ENCODE measurements around the gene CCDC146.
"Not testable (repeated sequence)": the region's sequence is repeated elsewhere in the genome, so short reads cannot be mapped to it uniquely, and the experiment has no call there.

CCDC146 gene

DNA sequence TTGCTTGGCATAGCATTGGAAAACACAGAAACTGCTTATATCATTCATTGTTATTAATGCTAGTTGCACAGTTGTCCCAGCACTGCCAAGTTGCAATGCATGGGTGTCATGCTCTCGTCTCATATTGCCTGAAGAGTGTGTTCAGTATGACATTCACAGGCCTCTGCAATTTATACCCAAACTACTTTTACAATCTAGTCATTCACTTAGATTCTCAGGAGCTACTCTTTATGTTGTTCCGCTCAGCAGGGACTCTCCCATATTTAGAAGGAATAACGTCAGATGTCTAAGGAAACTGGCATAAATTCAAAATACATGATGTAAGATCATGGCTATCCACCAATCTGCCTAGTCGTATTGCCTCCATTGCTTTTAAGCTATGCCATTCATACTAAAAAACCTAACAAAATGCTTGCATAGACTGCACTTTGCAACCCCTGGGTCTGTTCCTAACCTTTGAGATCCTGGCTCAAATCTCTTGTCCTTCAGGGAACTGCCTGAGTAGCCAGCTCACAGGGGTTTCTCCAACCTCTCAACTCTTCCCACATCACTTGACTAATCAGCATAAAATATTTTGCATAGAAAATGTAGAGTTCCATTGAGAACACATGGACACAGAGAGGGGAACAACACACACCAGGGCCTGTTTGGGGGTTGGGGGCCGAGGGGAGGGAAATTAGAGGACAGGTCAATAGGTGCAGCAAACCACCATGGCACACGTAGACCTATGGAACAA, 50.2 kb downstream of the CCDC146 start:
- H3K36me3 Mint-ChIP-seq; H3K27me3 Mint-ChIP-seq; H3K9me3 Mint-ChIP-seq; DNase-seq (ENCODE audit: low spot score in 2 of 2); H3K27ac Mint-ChIP-seq; H3K4me3 Mint-ChIP-seq; H3K4me1 Mint-ChIP-seq; ATAC-seq (ENCODE audit: low read depth): not testable (repeated sequence)

DNA sequence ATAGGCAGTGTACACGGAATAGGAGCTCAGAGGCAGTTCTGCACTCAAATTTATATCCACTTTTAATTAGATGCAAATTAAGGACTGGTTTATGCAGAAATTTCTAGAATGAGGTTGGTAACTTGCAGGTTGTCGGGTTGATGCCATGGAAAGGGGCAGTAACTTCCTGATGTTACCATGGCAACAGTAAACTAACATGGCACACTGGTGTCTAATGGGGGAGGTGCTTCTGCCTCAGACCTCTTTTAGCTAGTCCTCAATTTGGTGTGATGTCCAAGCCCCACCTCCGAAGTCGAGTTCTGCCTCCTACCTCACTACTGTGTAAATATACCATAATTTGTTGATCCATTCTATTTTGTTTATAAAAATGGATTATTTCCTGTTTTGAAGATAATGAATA, 52.0 kb downstream of the CCDC146 start:
- H3K4me1 Mint-ChIP-seq; H3K27ac Mint-ChIP-seq; H3K36me3 Mint-ChIP-seq; DNase-seq (ENCODE audit: low spot score in 2 of 2); H3K9me3 Mint-ChIP-seq; H3K27me3 Mint-ChIP-seq; H3K4me3 Mint-ChIP-seq: not testable (repeated sequence)
- ATAC-seq (ENCODE audit: low read depth): peak; percentile 38

DNA sequence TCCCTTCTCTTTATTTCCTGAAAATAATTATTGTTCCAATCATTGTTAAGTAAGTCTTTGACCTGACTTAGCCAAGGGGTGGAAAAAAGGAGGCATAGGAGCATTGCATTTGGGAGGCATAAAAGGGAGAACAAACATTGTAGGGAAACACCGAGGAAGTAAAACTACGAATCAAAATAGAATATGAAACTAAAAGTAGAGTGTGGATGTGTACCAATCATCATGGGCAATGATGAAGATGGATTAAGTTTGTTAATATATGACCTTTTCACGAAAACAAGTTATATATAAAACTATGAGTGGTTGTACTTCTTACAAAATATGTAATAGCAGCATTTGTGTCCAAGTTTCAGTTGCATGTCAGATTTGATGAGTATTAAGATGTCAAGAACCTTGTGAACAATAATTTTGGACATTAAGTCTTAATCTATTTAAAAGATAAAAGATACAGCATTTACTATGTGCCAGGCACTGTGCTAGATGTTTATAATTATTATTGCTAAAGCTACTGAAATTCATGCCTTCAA, 52.9 kb downstream of the CCDC146 start:
- not testable (repeated sequence) for DNase-seq (ENCODE audit: low spot score in 2 of 2); H3K36me3 Mint-ChIP-seq; H3K9me3 Mint-ChIP-seq; H3K27ac Mint-ChIP-seq; H3K27me3 Mint-ChIP-seq; H3K4me3 Mint-ChIP-seq; H3K4me1 Mint-ChIP-seq
- ATAC-seq (ENCODE audit: low read depth): peak; percentile 91

DNA sequence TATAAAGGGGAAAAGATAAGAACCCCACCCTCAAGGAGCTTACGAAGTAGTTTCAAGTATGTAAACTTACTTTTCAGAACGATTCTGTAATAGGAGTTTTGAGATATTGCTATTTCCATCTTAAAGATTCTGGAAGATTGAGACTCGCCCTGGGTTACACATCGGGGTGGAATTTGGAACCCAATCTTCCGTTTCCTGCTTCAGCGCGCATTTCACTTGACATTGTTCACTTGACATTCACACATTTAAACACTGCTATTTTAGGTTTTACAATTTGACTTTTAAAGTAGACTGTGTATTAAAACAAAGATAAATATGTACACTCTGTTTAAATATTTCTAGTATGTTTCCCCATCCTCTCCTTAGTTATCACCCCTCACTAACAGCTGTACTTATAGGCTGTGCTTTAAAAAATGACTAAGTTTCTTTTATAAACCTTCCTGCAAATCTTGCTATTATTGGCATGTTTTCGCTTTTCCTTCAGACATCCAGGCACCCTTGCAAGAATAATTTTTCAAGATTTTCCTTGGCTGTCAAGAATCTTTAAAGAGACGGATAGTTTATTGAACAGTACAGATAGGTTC, 55.0 kb downstream of the CCDC146 start:
- not testable (repeated sequence) for H3K4me3 Mint-ChIP-seq; H3K27me3 Mint-ChIP-seq; DNase-seq (ENCODE audit: low spot score in 2 of 2); ATAC-seq (ENCODE audit: low read depth); H3K9me3 Mint-ChIP-seq; H3K36me3 Mint-ChIP-seq; H3K27ac Mint-ChIP-seq; H3K4me1 Mint-ChIP-seq

DNA sequence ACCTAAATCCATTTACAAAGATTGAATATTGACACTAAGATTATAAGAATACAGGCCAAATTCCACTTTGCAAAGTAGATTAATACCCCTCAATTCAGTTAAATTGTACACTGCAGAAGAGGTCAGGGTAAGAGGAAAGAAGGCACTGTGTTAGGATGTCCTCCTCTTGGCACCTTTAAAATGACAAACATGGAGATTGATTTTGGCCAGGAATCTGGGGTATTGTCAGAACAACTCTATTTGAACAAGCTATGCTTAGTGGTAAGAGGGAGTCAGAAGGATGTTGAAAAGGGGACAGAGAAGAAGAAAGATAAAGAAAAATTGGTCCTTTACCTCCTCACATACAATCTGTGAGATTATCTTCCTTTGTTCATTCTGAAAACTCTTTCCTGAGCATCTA, 55.6 kb downstream of the CCDC146 start:
- H3K27me3 Mint-ChIP-seq; DNase-seq (ENCODE audit: low spot score in 2 of 2); H3K27ac Mint-ChIP-seq; H3K4me1 Mint-ChIP-seq; ATAC-seq (ENCODE audit: low read depth); H3K36me3 Mint-ChIP-seq; H3K4me3 Mint-ChIP-seq; H3K9me3 Mint-ChIP-seq: not testable (repeated sequence)

DNA sequence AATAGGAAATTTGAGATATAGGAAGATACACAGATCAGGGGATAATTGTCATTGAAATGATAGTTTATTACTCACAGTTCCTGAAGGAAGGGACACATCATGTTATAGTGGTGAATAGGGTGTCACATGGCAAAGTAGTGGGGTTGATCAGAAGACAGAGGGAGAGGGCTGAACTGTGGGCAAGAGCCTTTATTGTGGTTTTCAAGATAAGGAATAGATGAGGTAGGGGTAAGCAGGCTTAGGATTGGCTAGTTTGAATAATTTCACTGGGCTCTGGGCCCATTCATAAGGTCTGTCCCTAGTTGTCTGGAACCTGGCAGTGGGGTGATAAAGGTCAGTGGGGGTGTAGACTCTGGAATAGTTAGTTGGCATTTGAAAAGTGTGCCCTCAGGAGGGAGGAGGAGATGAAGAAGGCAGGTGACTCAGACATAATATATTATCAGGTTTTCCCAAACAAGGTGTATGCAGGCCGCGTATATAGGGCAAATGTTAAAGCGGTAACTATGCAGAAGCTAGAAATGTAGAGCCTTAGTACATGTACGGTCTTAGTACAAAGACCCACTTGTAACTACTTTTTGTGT, 58.7 kb downstream of the CCDC146 start:
- Mint-ChIP-seq H3K4me1 (no peaks in the 10 kb centered on the region), H3K27ac (no peak overlapping the region), H3K9me3 (peaks cover 4% of the 10 kb centered on the region), H3K36me3 (peaks cover 5% of the 10 kb centered on the region), H3K4me3 (no peak overlapping the region), H3K27me3 (no peaks in the 10 kb centered on the region)
- DNase-seq (ENCODE audit: low spot score in 2 of 2) (no peak), ATAC-seq (ENCODE audit: low read depth) (no peak)

DNA sequence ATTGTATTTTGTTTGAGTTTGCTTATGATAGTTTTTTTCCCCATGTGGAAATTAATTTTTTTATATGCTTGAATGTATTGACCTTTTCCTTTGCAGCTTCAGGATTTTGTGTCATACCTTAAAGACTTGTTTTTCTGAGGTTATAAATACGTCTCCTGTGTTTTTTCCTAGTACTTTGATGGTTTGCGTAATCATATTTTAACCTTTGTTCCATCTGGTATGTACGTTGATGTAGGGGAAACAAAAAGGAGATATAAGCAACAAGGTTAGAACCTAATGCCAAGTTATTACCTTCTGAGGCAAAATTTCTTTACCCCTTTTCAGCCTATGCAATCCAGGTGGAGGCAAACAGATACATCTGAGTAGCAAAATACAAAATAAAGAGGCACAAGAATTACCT, 59.3 kb downstream of the CCDC146 start:
- H3K27me3 Mint-ChIP-seq: no peaks in the 10 kb centered on the region
- no peak overlapping the region for H3K27ac Mint-ChIP-seq
- no peak overlapping the region for H3K4me3 Mint-ChIP-seq
- DNase-seq (ENCODE audit: low spot score in 2 of 2): no peak
- no peak for ATAC-seq (ENCODE audit: low read depth)
- peaks cover 4% of the 10 kb centered on the region for H3K9me3 Mint-ChIP-seq
- peaks cover 5% of the 10 kb centered on the region for H3K36me3 Mint-ChIP-seq
- no peaks in the 10 kb centered on the region for H3K4me1 Mint-ChIP-seq

DNA sequence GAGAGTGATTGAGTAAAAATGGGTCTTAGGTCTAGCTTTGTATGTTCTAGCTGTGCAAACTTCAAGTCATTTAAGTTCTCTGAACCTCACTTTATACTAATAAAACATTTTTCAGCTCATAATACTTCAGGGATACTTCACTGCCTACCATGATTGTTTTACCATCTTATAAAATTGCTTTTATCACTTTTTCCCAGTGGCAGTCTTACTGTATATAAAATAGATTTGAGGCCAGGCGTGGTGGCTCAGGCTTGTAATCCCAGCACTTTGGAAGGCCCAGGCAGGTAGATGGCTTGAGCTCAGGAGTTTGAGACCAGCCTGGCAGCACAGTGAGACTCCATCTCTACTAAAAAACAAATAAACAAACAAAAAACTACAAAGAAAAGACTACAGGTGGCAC, 59.8 kb downstream of the CCDC146 start:
- ATAC-seq (ENCODE audit: low read depth) (no peak), DNase-seq (ENCODE audit: low spot score in 2 of 2) (no peak)
- no peaks in the 10 kb centered on the region for H3K27me3 Mint-ChIP-seq
- H3K9me3 Mint-ChIP-seq: peaks cover 4% of the 10 kb centered on the region
- no peak overlapping the region for H3K27ac Mint-ChIP-seq
- no peak overlapping the region for H3K4me3 Mint-ChIP-seq
- no peaks in the 10 kb centered on the region for H3K4me1 Mint-ChIP-seq
- peaks cover 5% of the 10 kb centered on the region for H3K36me3 Mint-ChIP-seq

DNA sequence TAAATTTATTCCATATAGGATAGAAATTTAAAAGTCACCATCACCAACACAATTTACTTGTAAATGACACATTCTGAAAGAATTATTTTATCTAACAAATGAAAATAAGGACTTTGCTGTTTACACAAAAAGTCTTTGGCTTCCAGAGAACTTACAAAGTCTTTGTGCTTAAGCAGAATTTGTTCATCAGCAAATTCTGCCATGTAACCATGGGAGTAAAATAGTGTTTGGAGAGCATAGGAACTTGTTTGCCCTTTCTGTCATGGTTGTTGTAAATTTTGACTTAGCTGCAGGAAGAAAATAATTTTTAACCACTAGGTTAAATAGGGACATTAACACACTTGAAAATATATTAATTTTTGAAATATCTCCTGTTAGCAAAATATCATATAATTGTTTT, 62.0 kb downstream of the CCDC146 start:
- DNase-seq (ENCODE audit: low spot score in 2 of 2) (no peak), ATAC-seq (ENCODE audit: low read depth) (no peak)
- Mint-ChIP-seq H3K4me1 (peaks cover 5% of the 10 kb centered on the region), H3K27me3 (no peaks in the 10 kb centered on the region), H3K4me3 (no peak overlapping the region), H3K36me3 (peaks cover 5% of the 10 kb centered on the region), H3K27ac (no peak overlapping the region), H3K9me3 (peaks cover 4% of the 10 kb centered on the region)

DNA sequence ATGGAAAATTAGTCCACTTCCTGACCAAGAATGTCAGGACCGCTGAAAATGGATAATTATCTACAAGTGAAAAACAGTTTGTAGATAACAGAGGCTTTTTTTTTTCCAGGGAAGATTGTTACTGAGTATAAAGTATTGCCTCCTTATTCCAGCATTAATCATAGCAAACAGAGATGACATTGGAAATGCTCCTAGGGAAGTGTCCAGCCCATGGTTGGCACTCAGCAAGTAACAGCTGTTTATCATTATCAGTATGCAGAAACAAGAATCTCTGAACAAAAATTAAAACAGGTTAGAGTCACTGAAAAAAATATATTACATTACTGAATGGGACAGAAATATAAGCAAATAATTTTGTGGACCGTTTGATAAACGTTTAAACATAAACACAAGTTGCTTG, 62.6 kb downstream of the CCDC146 start:
- Mint-ChIP-seq H3K4me3 (no peak overlapping the region), H3K9me3 (peaks cover 4% of the 10 kb centered on the region), H3K27me3 (no peaks in the 10 kb centered on the region), H3K4me1 (peaks cover 7% of the 10 kb centered on the region), H3K27ac (no peak overlapping the region), H3K36me3 (peaks cover 5% of the 10 kb centered on the region)
- ATAC-seq (ENCODE audit: low read depth) (no peak), DNase-seq (ENCODE audit: low spot score in 2 of 2) (no peak)

DNA sequence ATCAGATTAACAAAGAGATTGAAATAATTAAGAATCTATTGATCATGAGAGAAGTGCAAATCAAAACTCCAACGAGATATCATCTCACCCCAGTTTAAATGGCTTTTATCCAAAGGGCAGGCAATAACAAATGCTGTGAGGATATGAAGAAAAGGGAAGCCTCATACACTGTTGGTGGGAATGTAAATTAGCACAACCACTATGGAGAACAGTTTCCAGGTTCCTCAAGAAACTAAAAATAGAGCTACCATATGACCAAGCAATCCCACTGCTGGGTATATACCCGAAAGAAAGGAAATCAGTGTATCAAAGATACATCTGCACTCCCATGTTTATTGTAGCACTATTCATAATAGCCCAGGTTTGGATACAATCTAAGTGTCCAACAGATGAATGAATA, 63.5 kb downstream of the CCDC146 start:
- no peak for ATAC-seq (ENCODE audit: low read depth)
- Mint-ChIP-seq H3K9me3 (peaks cover 4% of the 10 kb centered on the region), H3K4me1 (peaks cover 7% of the 10 kb centered on the region), H3K4me3 (no peak overlapping the region), H3K27ac (no peak overlapping the region), H3K36me3 (peaks cover 5% of the 10 kb centered on the region), H3K27me3 (no peaks in the 10 kb centered on the region)
- DNase-seq (ENCODE audit: low spot score in 2 of 2): no peak

DNA sequence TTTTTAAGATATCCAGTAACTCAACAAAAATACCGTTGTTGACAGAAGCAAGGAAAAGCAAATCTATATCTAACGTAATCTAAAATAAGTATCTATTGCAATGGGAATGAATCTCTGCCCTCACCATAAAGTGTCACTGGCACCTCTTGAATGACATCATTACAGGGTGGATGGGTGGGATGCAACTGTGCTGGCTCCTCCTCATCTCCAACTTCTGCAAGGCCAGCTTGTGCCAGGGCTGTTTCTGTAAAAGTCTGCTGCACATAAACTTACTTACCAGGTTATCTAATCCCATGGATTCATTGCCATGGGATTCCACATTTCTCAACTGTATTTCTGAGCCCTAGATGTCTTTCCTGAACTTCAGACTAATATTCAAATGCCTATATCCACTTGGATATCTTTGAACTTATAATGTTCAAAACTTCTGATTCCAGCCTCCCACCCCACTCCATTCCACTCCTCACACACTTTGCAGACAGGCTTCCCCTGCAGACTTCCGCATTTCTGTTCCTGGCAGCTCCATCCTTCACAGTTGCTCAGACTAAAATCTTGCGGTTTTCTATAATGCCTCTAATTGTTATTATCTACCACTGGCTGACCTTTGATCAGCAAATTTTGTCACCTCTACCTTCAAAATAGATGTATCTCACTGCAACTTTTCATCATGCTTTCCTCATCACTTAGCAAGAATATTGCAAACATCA, 66.5 kb downstream of the CCDC146 start:
- H3K36me3 Mint-ChIP-seq: peaks cover 1% of the 10 kb centered on the region
- peaks cover 11% of the 10 kb centered on the region for H3K4me1 Mint-ChIP-seq
- H3K27ac Mint-ChIP-seq: no peak overlapping the region
- no peaks in the 10 kb centered on the region for H3K9me3 Mint-ChIP-seq
- ATAC-seq (ENCODE audit: low read depth): no peak
- DNase-seq (ENCODE audit: low spot score in 2 of 2): no peak
- H3K27me3 Mint-ChIP-seq: no peaks in the 10 kb centered on the region
- no peak overlapping the region for H3K4me3 Mint-ChIP-seq

DNA sequence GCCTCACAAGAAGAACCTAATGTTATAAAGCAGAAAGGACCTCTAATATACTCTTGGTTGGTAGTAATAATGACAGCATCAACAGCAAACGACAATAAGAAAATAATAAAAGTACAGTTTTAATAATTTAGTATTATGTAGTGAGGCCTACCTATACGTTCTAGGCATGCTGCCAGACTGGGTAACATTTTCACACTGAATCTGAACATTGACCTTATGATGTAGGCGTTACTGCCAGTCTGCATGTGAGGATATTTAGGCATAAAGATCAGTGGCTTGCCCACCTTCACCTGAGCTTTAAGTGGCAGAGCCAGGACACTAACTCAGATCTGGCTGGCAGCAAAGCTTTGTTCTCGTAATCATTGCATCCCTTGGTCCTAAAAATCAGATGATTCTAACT, 74.7 kb downstream of the CCDC146 start:
- Mint-ChIP-seq H3K4me1 (peaks cover 25% of the 10 kb centered on the region), H3K27me3 (no peaks in the 10 kb centered on the region), H3K27ac (peak overlapping the region; percentile 84), H3K4me3 (peak overlapping the region; percentile 90), H3K36me3 (peaks cover 4% of the 10 kb centered on the region), H3K9me3 (no peaks in the 10 kb centered on the region)
- ATAC-seq (ENCODE audit: low read depth): no peak
- no peak for DNase-seq (ENCODE audit: low spot score in 2 of 2)

All from memory B cell (primary cell).